GM19463 (cell line): ENCODE results near the gene ZAP70.

Experiments used
- ATAC-seq: cut with Tn5 transposase; IDR thresholded peaks from one replicate; pipeline ENCODE4 v1.9.1; 2021; ENCODE audit warnings: mild to moderate bottlenecking, moderate library complexity; ENCODE audit not compliant: unreplicated experiment

Gene ZAP70

GRCh38 chr2:97747716-97748115 lies 34.3 kb downstream of the ZAP70 start:
- no peak for ATAC-seq

GRCh38 chr2:97749581-97749980 lies 36.2 kb downstream of the ZAP70 start:
- ATAC-seq = no peak

GRCh38 chr2:97750017-97750416 lies 36.6 kb downstream of the ZAP70 start:
- no peak for ATAC-seq

GRCh38 chr2:97751752-97752151 lies 38.4 kb downstream of the ZAP70 start:
- no peak for ATAC-seq

GRCh38 chr2:97752342-97753334 lies 39.3 kb downstream of the ZAP70 start:
- ATAC-seq = no peak

GRCh38 chr2:97754690-97755346 lies 41.4 kb downstream of the ZAP70 start:
- ATAC-seq = no peak

- no peak for ATAC-seq
Observed at GRCh38 chr2:97755491-97755890, 42.1 kb downstream of the ZAP70 start.

GRCh38 chr2:97757062-97757461 lies 43.7 kb downstream of the ZAP70 start:
- no peak for ATAC-seq

GRCh38 chr2:97758131-97758705 lies 44.8 kb downstream of the ZAP70 start:
- no peak for ATAC-seq

GRCh38 chr2:97759727-97760407 lies 46.5 kb downstream of the ZAP70 start:
- ATAC-seq = no peak

GRCh38 chr2:97760480-97761049 lies 47.2 kb downstream of the ZAP70 start:
- ATAC-seq = no peak

- ATAC-seq = no peak
Observed at GRCh38 chr2:97761192-97761591, 47.8 kb downstream of the ZAP70 start.

- ATAC-seq = no peak
Observed at GRCh38 chr2:97763176-97763845, 49.9 kb downstream of the ZAP70 start.

- no peak for ATAC-seq
Observed at GRCh38 chr2:97764559-97765263, 51.3 kb downstream of the ZAP70 start.

GRCh38 chr2:97765933-97766332 lies 52.6 kb downstream of the ZAP70 start:
- no peak for ATAC-seq

GRCh38 chr2:97766567-97766966 lies 53.2 kb downstream of the ZAP70 start:
- no peak for ATAC-seq

- ATAC-seq = no peak
Observed at GRCh38 chr2:97769308-97769707, 55.9 kb downstream of the ZAP70 start.

- ATAC-seq = no peak
Observed at GRCh38 chr2:97769711-97770110, 56.3 kb downstream of the ZAP70 start.

- ATAC-seq = no peak
Observed at GRCh38 chr2:97770445-97770844, 57.1 kb downstream of the ZAP70 start.

GRCh38 chr2:97774425-97774824 lies 61.0 kb downstream of the ZAP70 start:
- no peak for ATAC-seq
